GM12865 (cell line): ENCODE measurements around the gene GNB1L.

ENCODE experiments used
- DNase-seq: peaks from one replicate; pipeline ENCODE4 v3.0.0; 2010; ENCODE audit warnings: low read depth
- H3K4me3 ChIP-seq: 2 replicates; pipeline ENCODE4 v1.5.1; 2011; ENCODE audit warnings: mild to moderate bottlenecking, low read depth, low read length, control low read depth
- CTCF ChIP-seq: IDR thresholded peaks from 2 replicates; pipeline ENCODE4 v1.5.1; 2011; ENCODE audit warnings: low read length, control low read depth, low read depth, inconsistent platforms; ENCODE audit not compliant: insufficient read depth; ENCODE audit errors: missing control alignments

The GNB1L gene

GRCh38 chr22:19733755-19734154, 120.9 kb downstream of the GNB1L start:
- DNase-seq = no peak
- no peak for TF ChIP-seq CTCF
- H3K4me3 ChIP-seq = no peak overlapping the region
